NCI-H128 (cell line): ENCODE data around the gene GNAQ.
"Not testable (repeated sequence)": the region's sequence is repeated elsewhere in the genome, so short reads cannot be mapped to it uniquely, and the experiment has no call there.

Source experiments
- DNase-seq: peaks from one replicate; lab custom pipeline; 2025; ENCODE audit not compliant: unreplicated experiment; lab: John Stamatoyannopoulos, UW

GNAQ gene

GRCh38 chr9:77748214-77748772 lies 283.3 kb downstream of the GNAQ start:
- no peak for DNase-seq

GRCh38 chr9:77747163-77747562 lies 284.4 kb downstream of the GNAQ start:
- DNase-seq = no peak

GRCh38 chr9:77744841-77745430 lies 286.7 kb downstream of the GNAQ start:
- DNase-seq = no peak

GRCh38 chr9:77743386-77743785 lies 288.2 kb downstream of the GNAQ start:
- DNase-seq = no peak

GRCh38 chr9:77738932-77739331 lies 292.7 kb downstream of the GNAQ start:
- no peak for DNase-seq

- DNase-seq = no peak
Measured at GRCh38 chr9:77735494-77735893, 296.1 kb downstream of the GNAQ start.

- peak; percentile 64 for DNase-seq
Measured at GRCh38 chr9:77731930-77732329, 299.7 kb downstream of the GNAQ start.

GRCh38 chr9:77731008-77731698 lies 300.5 kb downstream of the GNAQ start:
- DNase-seq = peak; percentile 64

GRCh38 chr9:77729177-77729576 lies 302.4 kb downstream of the GNAQ start:
- DNase-seq = no peak

- DNase-seq = no peak
Measured at GRCh38 chr9:77726814-77727213, 304.8 kb downstream of the GNAQ start.

- no peak for DNase-seq
Measured at GRCh38 chr9:77726289-77726688, 305.3 kb downstream of the GNAQ start.

GRCh38 chr9:77725820-77726219 lies 305.8 kb downstream of the GNAQ start:
- no peak for DNase-seq

- no peak for DNase-seq
Measured at GRCh38 chr9:77725046-77725694, 306.4 kb downstream of the GNAQ start.

GRCh38 chr9:77721156-77721555 lies 310.5 kb downstream of the GNAQ start:
- DNase-seq = not testable (repeated sequence)

- DNase-seq = no peak
Measured at GRCh38 chr9:77719321-77719720, 312.3 kb downstream of the GNAQ start.

- not testable (repeated sequence) for DNase-seq
Measured at GRCh38 chr9:77718298-77718640, 313.3 kb downstream of the GNAQ start.

GRCh38 chr9:77717608-77718297 lies 313.9 kb downstream of the GNAQ start:
- not testable (repeated sequence) for DNase-seq

- DNase-seq = no peak
Measured at GRCh38 chr9:77714077-77714549, 317.5 kb downstream of the GNAQ start.

- no peak for DNase-seq
Measured at GRCh38 chr9:77712533-77713130, 319.0 kb downstream of the GNAQ start.

- no peak for DNase-seq
Measured at GRCh38 chr9:77710965-77711648, 320.5 kb downstream of the GNAQ start.
